HepG2 (cell line): Measurements from ENCODE around the gene FOXK2. TPM values are rescaled to one million over a fixed set of nuclear protein-coding genes. Genes with fewer than 3 reads are reported as not detected.

Source experiments
- ATAC-seq: fragments of 200-7000 bp; cut with Tn5 transposase; 3 replicates; pipeline ENCODE4 v1.9.1; 2020; ENCODE audit warnings: mild to moderate bottlenecking, moderate library complexity
- BruUV-seq: library from RNA; stranded (reverse); fragments of 400-500 nt; replicated peaks from 2 replicates; lab custom pipeline; 2021; lab: Mats Ljungman, UMichigan
- CTCF ChIA-PET: fragments of 300-600 bp; formaldehyde crosslinking; extraction: SDS; loops from one replicate; lab custom pipeline; 2021; ENCODE audit warnings: low total read pairs, inconsistent platforms, low intra/inter-chr PET ratio; lab: Yijun Ruan, JAX
- POLR2A ChIA-PET: fragments of 350-600 bp; sonication (Branson Sonifier 250); formaldehyde crosslinking; loops from one replicate; lab custom pipeline; 2020; ENCODE audit warnings: antibody characterized with exemption, inconsistent platforms; lab: Yijun Ruan, JAX
- DNase-seq: peaks from one replicate; pipeline ENCODE4 v3.0.0-alpha.2; 2015; ENCODE audit warnings: low spot score
- FAIRE-seq: peaks from 3 replicates; lab custom pipeline; 2011; peaks lifted over from hg19 to GRCh38; lab: Jason Lieb, UNC
- H2AFZ ChIP-seq: one replicate; pipeline ENCODE4 v1.6.1; 2011; ENCODE audit warnings: low read length, inconsistent platforms
- H3K27ac ChIP-seq: fragments of 300-600 bp; 3 replicates; pipeline ENCODE4 v1.8.0; 2011; ENCODE audit warnings: mixed run types, mild to moderate bottlenecking, mixed read lengths, low read length, inconsistent platforms; ENCODE audit not compliant: insufficient read depth; ENCODE audit errors: extremely low read length
- H3K27me3 ChIP-seq, 2 experiments: fragments of 200-600 bp in 1 of 2; 2 replicates in 1 of 2; 3 replicates in 1 of 2; pipeline versions ENCODE4 v1.6.0 to v1.8.0; 2011; ENCODE audit warnings: low read length in 2 of 2, mild to moderate bottlenecking in 2 of 2, moderate library complexity in 2 of 2, inconsistent platforms in 1 of 2; ENCODE audit not compliant: insufficient read depth in 2 of 2, control insufficient read depth in 1 of 2
- H3K36me3 ChIP-seq, 2 experiments: fragments of 200-600 bp in 1 of 2; replicated peaks in 1 of 2; 2 replicates in 1 of 2; 3 replicates in 1 of 2; pipeline versions ENCODE4 v1.5.1 to v1.8.0; 2011; ENCODE audit warnings: low read length in 2 of 2, inconsistent platforms in 1 of 2; ENCODE audit not compliant: insufficient read depth in 2 of 2, control insufficient read depth in 1 of 2
- H3K4me1 ChIP-seq: 2 replicates; pipeline ENCODE4 v1.5.1; 2012; ENCODE audit warnings: low read length, inconsistent platforms; ENCODE audit not compliant: insufficient read depth
- H3K4me2 ChIP-seq: 2 replicates; pipeline ENCODE4 v1.6.0; 2011; ENCODE audit warnings: low read depth, low read length, inconsistent platforms
- H3K4me3 ChIP-seq, 3 experiments: fragments of 200-600 bp in 1 of 3; sonication (generic), shearing (Covaris generic) in 1 of 3; replicated peaks in 1 of 3; 2 replicates each; pipeline ENCODE4 v1.5.1; 2011 to 2016; ENCODE audit warnings: low read length in 3 of 3, inconsistent platforms in 2 of 3, low read depth in 2 of 3, mild to moderate bottlenecking in 2 of 3, control low read depth in 1 of 3, mixed read lengths in 1 of 3; ENCODE audit not compliant: insufficient read depth in 1 of 3
- H3K79me2 ChIP-seq: one replicate; pipeline ENCODE4 v1.6.1; 2011; ENCODE audit warnings: low read length, inconsistent platforms; ENCODE audit not compliant: insufficient read depth
- H3K9ac ChIP-seq: 2 replicates; pipeline ENCODE4 v1.6.0; 2011; ENCODE audit warnings: mild to moderate bottlenecking, low read depth, low read length, inconsistent platforms; ENCODE audit not compliant: insufficient read depth
- H3K9me3 ChIP-seq: 2 replicates; pipeline ENCODE4 v1.5.1; 2012; ENCODE audit warnings: mild to moderate bottlenecking, low read length
- H4K20me1 ChIP-seq: 2 replicates; pipeline ENCODE4 v1.6.0; 2011; ENCODE audit warnings: inconsistent platforms, mild to moderate bottlenecking, low read length, moderate library complexity; ENCODE audit not compliant: insufficient read depth
- AGO2 ChIP-seq: fragments of 200-400 bp; formaldehyde crosslinking; optimal IDR thresholded peaks from 2 replicates; pipeline ENCODE3; 2017; ENCODE audit warnings: mild to moderate bottlenecking, low read depth, low read length, moderate library complexity
- AKAP8 ChIP-seq: sonication (generic); formaldehyde crosslinking; IDR thresholded peaks from 2 replicates; pipeline ENCODE4 v1.5.1; 2020; ENCODE audit warnings: mild to moderate bottlenecking, missing genetic modification reagents
- ETV5 ChIP-seq: IDR thresholded peaks from 2 replicates; pipeline ENCODE4 v1.6.1; 2018; ENCODE audit warnings: missing biosample characterization, missing genetic modification reagents, inconsistent platforms, borderline replicate concordance
- JUNB ChIP-seq: sonication (generic); formaldehyde crosslinking; IDR thresholded peaks from 2 replicates; pipeline ENCODE4 v1.8.0; 2022; ENCODE audit warnings: missing genetic modification reagents, mild to moderate bottlenecking, borderline replicate concordance
- NR2C2 ChIP-seq: sonication (generic); formaldehyde crosslinking; IDR thresholded peaks from 2 replicates; pipeline ENCODE4 v1.4.0; 2020; ENCODE audit warnings: missing genetic modification reagents, mild to moderate bottlenecking, moderate library complexity, borderline replicate concordance
- POLR2A ChIP-seq, 2 experiments: IDR thresholded peaks; 2 replicates each; pipeline ENCODE4 v1.6.1; 2011; ENCODE audit warnings: low read depth in 2 of 2, low read length in 2 of 2, mild to moderate bottlenecking in 1 of 2, moderate library complexity in 1 of 2; ENCODE audit not compliant: insufficient read depth in 1 of 2
- RAD51 ChIP-seq: fragments of 450-650 bp; IDR thresholded peaks from 2 replicates; pipeline ENCODE4 v1.6.1; 2016; ENCODE audit warnings: borderline replicate concordance
- TARDBP ChIP-seq: sonication (generic); formaldehyde crosslinking; IDR thresholded peaks from 2 replicates; pipeline ENCODE4 v1.8.0; 2022; ENCODE audit warnings: mild to moderate bottlenecking, missing genetic modification reagents
- ZBTB8A ChIP-seq: sonication (generic); formaldehyde crosslinking; IDR thresholded peaks from 2 replicates; pipeline ENCODE4 v1.4.0; 2020; ENCODE audit warnings: mild to moderate bottlenecking, low read depth, missing genetic modification reagents, borderline replicate concordance
- ZNF563 ChIP-seq: sonication (generic); formaldehyde crosslinking; IDR thresholded peaks from 2 replicates; pipeline ENCODE4 v1.8.0; 2022; ENCODE audit warnings: mild to moderate bottlenecking, moderate library complexity, missing genetic modification reagents
- ZNF792 ChIP-seq: IDR thresholded peaks from 2 replicates; pipeline ENCODE4 v1.6.1; 2016
- WGBS: methylation state at CpG from one replicate; pipeline ENCODE4 v1.1.6; 2017; ENCODE audit warnings: low lambda C conversion rate; 5-methylcytosine and 5-hydroxymethylcytosine counted together
- in situ Hi-C: cut with HindIII; loops from 2 replicates; pipeline ENCODE4 v1.10.0; 2017; ENCODE audit warnings: low pct_unique_long_range_greater_than_20kb; ENCODE audit not compliant: extremely low pct_ligation_motif_present
- intact Hi-C: fragments of 100-400 bp; cut with micrococcal nuclease; formaldehyde crosslinking; loops from one replicate; pipeline ENCODE4 v1.10.0; 2022; ENCODE audit not compliant: unreplicated experiment
- polyA plus RNA-seq, 8 experiments: library from polyadenylated mRNA; depleted of rRNA in 3 of 8; stranded (reverse) in 7 of 8; unstranded in 1 of 8; fragments of >200 nt; fragmentation: Illumina TruSeq in 4 of 8; extraction: Trizol in 4 of 8; gene quantifications; 2 replicates each; pipeline versions ENCODE4 v1.2.1 to v1.2.3, GENCODE V29; 2011 to 2016; ENCODE audit warnings: low read depth in 4 of 8, missing spikeins in 1 of 8, mixed read lengths in 1 of 8; ENCODE audit not compliant: insufficient read depth in 1 of 8
- total RNA-seq, 5 experiments: library from RNA; depleted of rRNA; stranded (reverse); fragments of >200 nt; fragmentation: Illumina TruSeq; extraction: Trizol; gene quantifications; 2 replicates each; pipeline ENCODE4 v1.2.3, GENCODE V29; 2016; ENCODE audit warnings: low read depth in 1 of 5
- TF ChIP-seq, protein P1 (sequence below): sonication (generic); formaldehyde crosslinking; IDR thresholded peaks from 2 replicates; pipeline ENCODE4 v1.4.0; 2020; ENCODE audit warnings: missing genetic modification reagents, mild to moderate bottlenecking, borderline replicate concordance
- TF ChIP-seq, protein P2 (sequence below): sonication (generic); formaldehyde crosslinking; IDR thresholded peaks from 2 replicates; pipeline ENCODE4 v1.5.1; 2020; ENCODE audit warnings: missing genetic modification reagents, mild to moderate bottlenecking, borderline replicate concordance
- TF ChIP-seq, protein P3 (sequence below): sonication (generic); formaldehyde crosslinking; conservative IDR thresholded peaks from 2 replicates; pipeline ENCODE4 v1.4.0; 2020; ENCODE audit warnings: mild to moderate bottlenecking, missing genetic modification reagents, moderate library complexity

FOXK2 gene
- total and polyA plus RNA-seq, 2 of the 13 experiments (the other 11 are each of a cell fraction or from before 2014, with no cell fraction given) = 67.1 to 67.2 TPM

DNA sequence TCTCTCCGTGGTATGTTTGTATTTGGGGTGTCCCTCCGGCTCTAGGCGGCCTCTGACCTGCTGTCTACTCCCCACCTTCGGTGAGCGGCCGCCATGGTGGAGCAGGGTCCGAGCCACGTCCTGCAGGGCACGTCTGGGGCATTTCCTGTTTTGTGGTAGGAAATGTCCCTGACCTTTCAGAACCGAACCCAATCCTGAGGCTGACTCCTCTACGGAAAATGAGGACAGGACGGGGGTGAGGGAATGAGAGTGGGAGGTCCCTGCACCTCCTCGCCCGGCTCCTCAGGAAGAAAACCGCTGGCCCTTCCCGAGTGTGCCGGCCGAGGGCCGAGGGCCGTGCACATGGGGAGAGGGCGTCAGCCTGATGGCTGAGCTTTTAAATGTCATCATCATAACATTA lies 83.0 kb downstream of the FOXK2 start (continued):
- TF ChIP-seq ETV5 (CRISPR knock-in tag) = 0 out of 2 replicates have a peak, but pooled peaks have one; percentile 27
- TF ChIP-seq, all 625 proteins: peak for 6

DNA sequence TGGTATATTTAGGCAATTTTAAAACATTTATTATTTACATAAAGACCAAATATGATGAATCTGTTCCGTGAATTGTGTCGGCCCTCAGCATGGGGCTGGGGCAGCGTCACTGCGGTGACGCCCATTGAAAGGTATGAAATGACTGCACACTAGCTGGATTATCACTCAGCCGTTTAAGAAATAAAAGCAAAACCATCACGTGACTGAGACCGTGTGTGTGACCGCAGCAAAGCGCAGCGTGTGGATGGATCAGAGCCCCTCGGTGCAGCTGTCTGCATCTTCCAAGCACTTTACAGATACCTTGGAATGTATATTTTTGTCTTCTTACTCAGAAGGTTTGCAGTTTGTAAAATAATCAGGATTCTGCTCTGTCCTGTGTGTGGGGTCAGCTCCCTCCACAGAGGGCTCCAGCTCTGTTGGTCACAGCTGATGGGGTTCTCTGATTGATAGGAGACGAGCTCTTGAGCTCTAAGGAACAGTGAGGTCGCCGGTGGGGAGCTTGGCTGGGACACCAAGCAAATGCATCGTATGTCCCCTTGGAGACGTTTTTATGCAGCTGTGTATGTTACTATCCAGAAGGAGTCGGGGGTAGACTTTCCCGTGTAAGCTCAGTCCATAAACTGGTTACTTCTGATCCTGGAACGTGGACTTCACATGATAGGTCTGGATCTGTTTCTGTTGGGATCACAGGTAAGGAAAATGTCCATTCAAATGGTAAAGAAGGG lies 83.6 kb downstream of the FOXK2 start:
- no peak for FAIRE-seq
- Histone ChIP-seq H3K27me3 (no peaks in the 10 kb centered on the region), H3K4me2 (no peak overlapping the region), H3K9ac (no peak overlapping the region), H4K20me1 (peaks cover 14% of the 10 kb centered on the region; the same call in 1 of the 2 replicates), H3K79me2 (no peaks in the 10 kb centered on the region), H3K27ac (no peak overlapping the region), H3K9me3 (no peaks in the 10 kb centered on the region), H2AFZ (no peak overlapping the region), H3K36me3 (peaks cover 43 to 63% of the 10 kb centered on the region in 2 experiments), H3K4me1 (peaks cover 14% of the 10 kb centered on the region), H3K4me3 (no peak overlapping the region)
- 97% methylated on average over 20 of the region's 20 CpGs for WGBS
- no TSS peak for BruUV-seq
- ChIA-PET CTCF (no interaction called here), POLR2A (interaction anchor here (1.5 kb wide), 1 partner anchor 34 kb away, joined by 6 read pairs; no protein-coding TSS in a partner anchor)
- in situ Hi-C loops = no loop called here
- DNase-seq = no peak
- ATAC-seq = no peak
- intact Hi-C loops = no loop called here
- peak in 1 of 2 experiments; percentile 22; a peak in 1 of 4 replicates for TF ChIP-seq POLR2A (IDR thresholded peaks at IDR 0.05; ENCODE audit: insufficient read depth in 1 of 2, low read depth in 2 of 2, low read length in 2 of 2)
- TF ChIP-seq, protein P1, sequence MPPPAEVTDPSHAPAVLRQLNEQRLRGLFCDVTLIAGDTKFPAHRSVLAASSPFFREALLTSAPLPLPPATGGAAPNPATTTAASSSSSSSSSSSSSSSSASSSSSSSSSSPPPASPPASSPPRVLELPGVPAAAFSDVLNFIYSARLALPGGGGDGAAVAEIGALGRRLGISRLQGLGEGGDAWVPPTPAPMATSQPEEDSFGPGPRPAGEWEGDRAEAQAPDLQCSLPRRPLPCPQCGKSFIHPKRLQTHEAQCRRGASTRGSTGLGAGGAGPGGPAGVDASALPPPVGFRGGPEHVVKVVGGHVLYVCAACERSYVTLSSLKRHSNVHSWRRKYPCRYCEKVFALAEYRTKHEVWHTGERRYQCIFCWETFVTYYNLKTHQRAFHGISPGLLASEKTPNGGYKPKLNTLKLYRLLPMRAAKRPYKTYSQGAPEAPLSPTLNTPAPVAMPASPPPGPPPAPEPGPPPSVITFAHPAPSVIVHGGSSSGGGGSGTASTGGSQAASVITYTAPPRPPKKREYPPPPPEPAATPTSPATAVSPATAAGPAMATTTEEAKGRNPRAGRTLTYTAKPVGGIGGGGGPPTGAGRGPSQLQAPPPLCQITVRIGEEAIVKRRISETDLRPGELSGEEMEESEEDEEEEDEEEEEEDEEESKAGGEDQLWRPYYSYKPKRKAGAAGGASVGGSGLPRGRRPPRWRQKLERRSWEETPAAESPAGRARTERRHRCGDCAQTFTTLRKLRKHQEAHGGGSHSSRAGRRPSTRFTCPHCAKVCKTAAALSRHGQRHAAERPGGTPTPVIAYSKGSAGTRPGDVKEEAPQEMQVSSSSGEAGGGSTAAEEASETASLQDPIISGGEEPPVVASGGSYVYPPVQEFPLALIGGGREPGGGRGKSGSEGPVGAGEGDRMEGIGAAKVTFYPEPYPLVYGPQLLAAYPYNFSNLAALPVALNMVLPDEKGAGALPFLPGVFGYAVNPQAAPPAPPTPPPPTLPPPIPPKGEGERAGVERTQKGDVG = no peak
- no peak for TF ChIP-seq TARDBP (CRISPR knock-in tag)
- TF ChIP-seq ZBTB8A (CRISPR knock-in tag) = no peak
- peak; percentile 43 for TF ChIP-seq AGO2
- TF ChIP-seq ZNF563 (CRISPR knock-in tag) = no peak
- TF ChIP-seq, protein P2, sequence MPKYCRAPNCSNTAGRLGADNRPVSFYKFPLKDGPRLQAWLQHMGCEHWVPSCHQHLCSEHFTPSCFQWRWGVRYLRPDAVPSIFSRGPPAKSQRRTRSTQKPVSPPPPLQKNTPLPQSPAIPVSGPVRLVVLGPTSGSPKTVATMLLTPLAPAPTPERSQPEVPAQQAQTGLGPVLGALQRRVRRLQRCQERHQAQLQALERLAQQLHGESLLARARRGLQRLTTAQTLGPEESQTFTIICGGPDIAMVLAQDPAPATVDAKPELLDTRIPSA (CRISPR knock-in tag) = no peak
- TF ChIP-seq RAD51 = no peak
- no peak for TF ChIP-seq JUNB (CRISPR knock-in tag)
- TF ChIP-seq AKAP8 (CRISPR knock-in tag) = 0 out of 2 replicates have a peak, but pooled peaks have one; percentile 44
- TF ChIP-seq NR2C2 (CRISPR knock-in tag) = no peak
- no peak for TF ChIP-seq ZNF792 (CRISPR knock-in tag)
- TF ChIP-seq, protein P3, sequence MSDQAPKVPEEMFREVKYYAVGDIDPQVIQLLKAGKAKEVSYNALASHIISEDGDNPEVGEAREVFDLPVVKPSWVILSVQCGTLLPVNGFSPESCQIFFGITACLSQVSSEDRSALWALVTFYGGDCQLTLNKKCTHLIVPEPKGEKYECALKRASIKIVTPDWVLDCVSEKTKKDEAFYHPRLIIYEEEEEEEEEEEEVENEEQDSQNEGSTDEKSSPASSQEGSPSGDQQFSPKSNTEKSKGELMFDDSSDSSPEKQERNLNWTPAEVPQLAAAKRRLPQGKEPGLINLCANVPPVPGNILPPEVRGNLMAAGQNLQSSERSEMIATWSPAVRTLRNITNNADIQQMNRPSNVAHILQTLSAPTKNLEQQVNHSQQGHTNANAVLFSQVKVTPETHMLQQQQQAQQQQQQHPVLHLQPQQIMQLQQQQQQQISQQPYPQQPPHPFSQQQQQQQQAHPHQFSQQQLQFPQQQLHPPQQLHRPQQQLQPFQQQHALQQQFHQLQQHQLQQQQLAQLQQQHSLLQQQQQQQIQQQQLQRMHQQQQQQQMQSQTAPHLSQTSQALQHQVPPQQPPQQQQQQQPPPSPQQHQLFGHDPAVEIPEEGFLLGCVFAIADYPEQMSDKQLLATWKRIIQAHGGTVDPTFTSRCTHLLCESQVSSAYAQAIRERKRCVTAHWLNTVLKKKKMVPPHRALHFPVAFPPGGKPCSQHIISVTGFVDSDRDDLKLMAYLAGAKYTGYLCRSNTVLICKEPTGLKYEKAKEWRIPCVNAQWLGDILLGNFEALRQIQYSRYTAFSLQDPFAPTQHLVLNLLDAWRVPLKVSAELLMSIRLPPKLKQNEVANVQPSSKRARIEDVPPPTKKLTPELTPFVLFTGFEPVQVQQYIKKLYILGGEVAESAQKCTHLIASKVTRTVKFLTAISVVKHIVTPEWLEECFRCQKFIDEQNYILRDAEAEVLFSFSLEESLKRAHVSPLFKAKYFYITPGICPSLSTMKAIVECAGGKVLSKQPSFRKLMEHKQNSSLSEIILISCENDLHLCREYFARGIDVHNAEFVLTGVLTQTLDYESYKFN = no peak
